GM15510 (cell line): ENCODE data around the gene PLXNA4.

Source experiments
- POLR2A ChIP-seq: IDR thresholded peaks from 3 replicates; pipeline ENCODE4 v1.6.1; 2011; ENCODE audit warnings: borderline replicate concordance; ENCODE audit not compliant: insufficient read length; ENCODE audit errors: extremely low read depth

Gene PLXNA4

GRCh38 chr7:132425942-132426341 lies 150.3 kb downstream of the PLXNA4 start:
- no peak for TF ChIP-seq POLR2A

- no peak for TF ChIP-seq POLR2A
Observed at GRCh38 chr7:132424821-132425724, 151.2 kb downstream of the PLXNA4 start.

- no peak for TF ChIP-seq POLR2A
Observed at GRCh38 chr7:132424277-132424676, 152.0 kb downstream of the PLXNA4 start.

- TF ChIP-seq POLR2A = no peak
Observed at GRCh38 chr7:132423594-132424200, 152.6 kb downstream of the PLXNA4 start.

- no peak for TF ChIP-seq POLR2A
Observed at GRCh38 chr7:132422502-132423111, 153.7 kb downstream of the PLXNA4 start.

- TF ChIP-seq POLR2A = no peak
Observed at GRCh38 chr7:132420527-132420926, 155.7 kb downstream of the PLXNA4 start.

- no peak for TF ChIP-seq POLR2A
Observed at GRCh38 chr7:132419542-132419941, 156.7 kb downstream of the PLXNA4 start.

- no peak for TF ChIP-seq POLR2A
Observed at GRCh38 chr7:132418840-132419239, 157.4 kb downstream of the PLXNA4 start.

- TF ChIP-seq POLR2A = no peak
Observed at GRCh38 chr7:132417103-132417906, 159.0 kb downstream of the PLXNA4 start.

GRCh38 chr7:132416395-132416794 lies 159.9 kb downstream of the PLXNA4 start:
- TF ChIP-seq POLR2A = no peak

- no peak for TF ChIP-seq POLR2A
Observed at GRCh38 chr7:132415259-132415658, 161.0 kb downstream of the PLXNA4 start.

- no peak for TF ChIP-seq POLR2A
Observed at GRCh38 chr7:132414857-132415256, 161.4 kb downstream of the PLXNA4 start.

GRCh38 chr7:132412435-132412834 lies 163.8 kb downstream of the PLXNA4 start:
- no peak for TF ChIP-seq POLR2A

GRCh38 chr7:132410861-132411541 lies 165.3 kb downstream of the PLXNA4 start:
- no peak for TF ChIP-seq POLR2A
